Nephron progenitor cell (in vitro differentiated cells): ENCODE data around the gene SELENOI.
"Not testable (repeated sequence)": the region's sequence is repeated elsewhere in the genome, so short reads cannot be mapped to it uniquely, and the experiment has no call there.

Experiments
- DNase-seq: peaks from one replicate; pipeline ENCODE4 v3.0.0; 2021
- H3K27ac Mint-ChIP-seq: 2 replicates; pipeline ENCODE4 v1.8.0; 2021; ENCODE audit warnings: mild to moderate bottlenecking, moderate library complexity, mixed read lengths
- H3K27me3 Mint-ChIP-seq: 2 replicates; pipeline ENCODE4 v1.8.0; 2021; ENCODE audit warnings: mild to moderate bottlenecking, low read depth, mixed read lengths; ENCODE audit not compliant: poor library complexity
- H3K36me3 Mint-ChIP-seq: 2 replicates; pipeline ENCODE4 v1.8.0; 2021; ENCODE audit warnings: low read depth, mixed read lengths
- H3K4me1 Mint-ChIP-seq: 2 replicates; pipeline ENCODE4 v1.8.0; 2021; ENCODE audit warnings: mixed read lengths
- H3K4me3 Mint-ChIP-seq: 2 replicates; pipeline ENCODE4 v1.8.0; 2021; ENCODE audit warnings: mild to moderate bottlenecking, moderate library complexity, mixed read lengths
- H3K9me3 Mint-ChIP-seq: 2 replicates; pipeline ENCODE4 v1.8.0; 2021; ENCODE audit warnings: mild to moderate bottlenecking, moderate library complexity, mixed read lengths
- CTCF ChIP-seq: fragments of 200-600 bp; sonication (generic); IDR thresholded peaks from 2 replicates; pipeline ENCODE4 v1.5.0; 2021; ENCODE audit warnings: antibody characterized with exemption

Gene SELENOI

GRCh38 chr2:26359886-26360473 lies 14.0 kb downstream of the SELENOI start:
- H3K27ac Mint-ChIP-seq: no peak overlapping the region
- TF ChIP-seq CTCF: no peak
- no peak overlapping the region for H3K4me3 Mint-ChIP-seq
- H3K4me1 Mint-ChIP-seq: peaks cover 56% of the 10 kb centered on the region
- peaks cover 31% of the 10 kb centered on the region for H3K36me3 Mint-ChIP-seq
- H3K27me3 Mint-ChIP-seq: no peaks in the 10 kb centered on the region
- H3K9me3 Mint-ChIP-seq: no peaks in the 10 kb centered on the region
- DNase-seq: no peak

- H3K27me3 Mint-ChIP-seq: no peaks in the 10 kb centered on the region
- TF ChIP-seq CTCF: no peak
- H3K36me3 Mint-ChIP-seq: peaks cover 38% of the 10 kb centered on the region
- H3K4me1 Mint-ChIP-seq: peaks cover 24% of the 10 kb centered on the region
- H3K4me3 Mint-ChIP-seq: no peak overlapping the region
- no peaks in the 10 kb centered on the region for H3K9me3 Mint-ChIP-seq
- DNase-seq: no peak
- H3K27ac Mint-ChIP-seq: peak overlapping the region; percentile 33
Measured at GRCh38 chr2:26363323-26363722, 17.4 kb downstream of the SELENOI start.

- H3K4me1 Mint-ChIP-seq: peaks cover 18% of the 10 kb centered on the region
- H3K4me3 Mint-ChIP-seq: no peak overlapping the region
- H3K27ac Mint-ChIP-seq: no peak overlapping the region
- no peak for TF ChIP-seq CTCF
- H3K9me3 Mint-ChIP-seq: no peaks in the 10 kb centered on the region
- no peaks in the 10 kb centered on the region for H3K27me3 Mint-ChIP-seq
- peaks cover 43% of the 10 kb centered on the region for H3K36me3 Mint-ChIP-seq
- no peak for DNase-seq
Measured at GRCh38 chr2:26363958-26364357, 18.0 kb downstream of the SELENOI start.

GRCh38 chr2:26364669-26365068 lies 18.7 kb downstream of the SELENOI start:
- Mint-ChIP-seq H3K4me3 (no peak overlapping the region), H3K9me3 (no peaks in the 10 kb centered on the region)
- DNase-seq: no peak

GRCh38 chr2:26366957-26367356 lies 21.0 kb downstream of the SELENOI start:
- peaks cover 8% of the 10 kb centered on the region for H3K9me3 Mint-ChIP-seq
- no peaks in the 10 kb centered on the region for H3K4me1 Mint-ChIP-seq
- H3K27ac Mint-ChIP-seq: no peak overlapping the region
- TF ChIP-seq CTCF: no peak
- no peaks in the 10 kb centered on the region for H3K27me3 Mint-ChIP-seq
- no peak overlapping the region for H3K4me3 Mint-ChIP-seq
- H3K36me3 Mint-ChIP-seq: peaks cover 44% of the 10 kb centered on the region
- no peak for DNase-seq

More at GRCh38 chr2:26364669-26365068, 18.7 kb downstream of the SELENOI start:
- no peak for TF ChIP-seq CTCF
- H3K4me1 Mint-ChIP-seq: peaks cover 11% of the 10 kb centered on the region
- peaks cover 47% of the 10 kb centered on the region for H3K36me3 Mint-ChIP-seq
- H3K27me3 Mint-ChIP-seq: no peaks in the 10 kb centered on the region
- H3K27ac Mint-ChIP-seq: no peak overlapping the region

GRCh38 chr2:26369664-26370063 lies 23.7 kb downstream of the SELENOI start:
- peaks cover 18% of the 10 kb centered on the region for H3K9me3 Mint-ChIP-seq
- peaks cover 59% of the 10 kb centered on the region for H3K36me3 Mint-ChIP-seq
- not testable (repeated sequence) for H3K27ac Mint-ChIP-seq, DNase-seq, H3K4me1 Mint-ChIP-seq, H3K27me3 Mint-ChIP-seq, H3K4me3 Mint-ChIP-seq

- peaks cover 18% of the 10 kb centered on the region for H3K9me3 Mint-ChIP-seq
- not testable (repeated sequence) for H3K27me3 Mint-ChIP-seq, DNase-seq, H3K4me1 Mint-ChIP-seq, H3K4me3 Mint-ChIP-seq, H3K27ac Mint-ChIP-seq
- H3K36me3 Mint-ChIP-seq: peaks cover 63% of the 10 kb centered on the region
Measured at GRCh38 chr2:26370909-26371308, 25.0 kb downstream of the SELENOI start.
